Transverse colon (tissue), 4 donors: ENCODE data around the gene ADAMTS16.

Source experiments
- CTCF ChIP-seq, 5 experiments: fragments of 200-600 bp in 3 of 5; fragments of 450-650 bp in 2 of 5; sonication (generic) in 3 of 5; IDR thresholded peaks; 1 replicate in 2 of 5; 2 replicates in 3 of 5; pipeline ENCODE4 v1.5.1; 2016 to 2017; ENCODE audit warnings: antibody characterized with exemption in 5 of 5, inconsistent platforms in 3 of 5, mild to moderate bottlenecking in 2 of 5, moderate library complexity in 1 of 5
- POLR2A ChIP-seq: fragments of 450-650 bp; IDR thresholded peaks from one replicate; pipeline ENCODE4 v1.6.1; 2016; ENCODE audit warnings: antibody characterized with exemption, mild to moderate bottlenecking, moderate library complexity
- POLR2AphosphoS5 ChIP-seq, 3 donors: sonication (generic); formaldehyde crosslinking; IDR thresholded peaks; one replicate each; pipeline ENCODE4 v1.6.1; 2016; ENCODE audit warnings: antibody characterized with exemption in 3 of 3

- TF ChIP-seq CTCF (IDR thresholded peaks at IDR 0.05) (no peak), POLR2A (no peak), POLR2AphosphoS5 (IDR thresholded peaks at IDR 0.05) (no peak)
These were observed 195.0 kb downstream of the ADAMTS16 start for GRCh38 chr5:5335107-5335506.
